ENCODE measurements around the gene KIAA0232.

Gene KIAA0232

GRCh38 chr4:6752486-6752829 is 30.1 kb upstream of the KIAA0232 start:
- H3K9me2 ChIP-seq (replicated peaks; ENCODE audit: control insufficient read depth, low read length), result no peaks in the 10 kb centered on the region
- no peaks in the 10 kb centered on the region for H4K20me1 ChIP-seq (ENCODE audit: control insufficient read depth, insufficient read depth, low read depth, low read length)
- TF ChIP-seq EZH2phosphoT487 (IDR thresholded peaks at IDR 0.05; ENCODE audit: borderline replicate concordance, low read length), result no peak
- TF ChIP-seq CTCF (IDR thresholded peaks at IDR 0.05; ENCODE audit: low read depth, low read length, poor library complexity, severe bottlenecking), result no peak
- H3K79me2 ChIP-seq (ENCODE audit: control insufficient read depth, low read length), result no peaks in the 10 kb centered on the region
- no peaks in the 10 kb centered on the region for H3K36me3 ChIP-seq (ENCODE audit: control insufficient read depth, low read length)
- H3K27ac ChIP-seq (ENCODE audit: low read depth, low read length), result no peak overlapping the region
- no peaks in the 10 kb centered on the region for H3K9me3 ChIP-seq (ENCODE audit: control insufficient read depth, insufficient read depth, low read length)
- no peaks in the 10 kb centered on the region for H3F3A ChIP-seq (ENCODE audit: control insufficient read depth, insufficient read depth)
- H3K4me3 ChIP-seq (ENCODE audit: low read length), result no peak overlapping the region
- H3K27me3 ChIP-seq (ENCODE audit: control insufficient read depth, low read length), result no peaks in the 10 kb centered on the region
- no peak overlapping the region for H3K4me2 ChIP-seq (ENCODE audit: low read length)
- no peaks in the 10 kb centered on the region for H3K4me1 ChIP-seq (ENCODE audit: control insufficient read depth, low read length)

- Histone ChIP-seq H3K4me2 (ENCODE audit: low read length) (no peak overlapping the region), H3K9me3 (ENCODE audit: control insufficient read depth, insufficient read depth, low read length) (no peaks in the 10 kb centered on the region), H3K36me3 (ENCODE audit: control insufficient read depth, low read length) (no peaks in the 10 kb centered on the region), H3K9me2 (replicated peaks; ENCODE audit: control insufficient read depth, low read length) (no peaks in the 10 kb centered on the region), H3F3A (ENCODE audit: control insufficient read depth, insufficient read depth) (no peaks in the 10 kb centered on the region), H3K79me2 (ENCODE audit: control insufficient read depth, low read length) (no peaks in the 10 kb centered on the region), H3K4me1 (ENCODE audit: control insufficient read depth, low read length) (no peaks in the 10 kb centered on the region), H3K4me3 (ENCODE audit: low read length) (no peak overlapping the region), H3K27me3 (ENCODE audit: control insufficient read depth, low read length) (no peaks in the 10 kb centered on the region), H3K27ac (ENCODE audit: low read depth, low read length) (no peak overlapping the region), H4K20me1 (ENCODE audit: control insufficient read depth, insufficient read depth, low read depth, low read length) (no peaks in the 10 kb centered on the region)
- TF ChIP-seq CTCF (IDR thresholded peaks at IDR 0.05; ENCODE audit: low read depth, low read length, poor library complexity, severe bottlenecking), result no peak
- no peak for TF ChIP-seq EZH2phosphoT487 (IDR thresholded peaks at IDR 0.05; ENCODE audit: borderline replicate concordance, low read length)
These were observed 29.4 kb upstream of the KIAA0232 start for GRCh38 chr4:6753103-6753560.

GRCh38 chr4:6753891-6754290 is 28.6 kb upstream of the KIAA0232 start:
- Histone ChIP-seq H3K27me3 (ENCODE audit: control insufficient read depth, low read length) (no peaks in the 10 kb centered on the region), H3K4me3 (ENCODE audit: low read length) (no peak overlapping the region), H3K36me3 (ENCODE audit: control insufficient read depth, low read length) (no peaks in the 10 kb centered on the region), H3K79me2 (ENCODE audit: control insufficient read depth, low read length) (no peaks in the 10 kb centered on the region), H3F3A (ENCODE audit: control insufficient read depth, insufficient read depth) (no peaks in the 10 kb centered on the region), H3K4me2 (ENCODE audit: low read length) (no peak overlapping the region), H3K27ac (ENCODE audit: low read depth, low read length) (no peak overlapping the region), H3K4me1 (ENCODE audit: control insufficient read depth, low read length) (no peaks in the 10 kb centered on the region), H4K20me1 (ENCODE audit: control insufficient read depth, insufficient read depth, low read depth, low read length) (no peaks in the 10 kb centered on the region), H3K9me2 (replicated peaks; ENCODE audit: control insufficient read depth, low read length) (no peaks in the 10 kb centered on the region), H3K9me3 (ENCODE audit: control insufficient read depth, insufficient read depth, low read length) (no peaks in the 10 kb centered on the region)
- no peak for TF ChIP-seq CTCF (IDR thresholded peaks at IDR 0.05; ENCODE audit: low read depth, low read length, poor library complexity, severe bottlenecking)
- TF ChIP-seq EZH2phosphoT487 (IDR thresholded peaks at IDR 0.05; ENCODE audit: borderline replicate concordance, low read length), result no peak
